ENCODE measurements around the gene PRAC1.

PRAC1 gene

GRCh38 chr17:48722201-48722907 lies at the start of gene PRAC1:
Gene PRAC1, minus strand, starts transcription at chr17:48722518. Its CDS starts 126 bp downstream, at chr17:48722392.
- DNase-seq = no peak

GRCh38 chr17:48770954-48771353 lies 48.6 kb upstream of the PRAC1 start:
- no peak for DNase-seq

- no peak for DNase-seq
These were observed 46.8 kb upstream of the PRAC1 start for GRCh38 chr17:48769009-48769675.

GRCh38 chr17:48767263-48767774 lies 45.0 kb upstream of the PRAC1 start:
- no peak for DNase-seq

GRCh38 chr17:48761114-48761513 lies 38.8 kb upstream of the PRAC1 start:
- no peak for DNase-seq

GRCh38 chr17:48760411-48760810 lies 38.1 kb upstream of the PRAC1 start:
- peak; percentile 47 for DNase-seq

- no peak for DNase-seq
These were observed 37.0 kb upstream of the PRAC1 start for GRCh38 chr17:48759288-48759687.

GRCh38 chr17:48757524-48757961 lies 35.2 kb upstream of the PRAC1 start:
- no peak for DNase-seq

- peak; percentile 76 for DNase-seq
These were observed 34.5 kb upstream of the PRAC1 start for GRCh38 chr17:48756830-48757251.

- DNase-seq = no peak
These were observed 33.0 kb upstream of the PRAC1 start for GRCh38 chr17:48755356-48755755.

GRCh38 chr17:48754500-48755261 lies 32.4 kb upstream of the PRAC1 start:
- no peak for DNase-seq

GRCh38 chr17:48753794-48754499 lies 31.6 kb upstream of the PRAC1 start:
- no peak for DNase-seq

- no peak for DNase-seq
These were observed 30.3 kb upstream of the PRAC1 start for GRCh38 chr17:48752399-48753288.

- DNase-seq = no peak
These were observed 29.5 kb upstream of the PRAC1 start for GRCh38 chr17:48751733-48752398.

GRCh38 chr17:48751172-48751571 lies 28.9 kb upstream of the PRAC1 start:
- DNase-seq = no peak

GRCh38 chr17:48749621-48750553 lies 27.6 kb upstream of the PRAC1 start:
- DNase-seq = no peak

- no peak for DNase-seq
These were observed 26.6 kb upstream of the PRAC1 start for GRCh38 chr17:48748718-48749566.

- DNase-seq = no peak
These were observed 25.4 kb upstream of the PRAC1 start for GRCh38 chr17:48747445-48748363.

Data from DMS153 (cell line).